DMS153 (cell line): ENCODE data around the gene DPY30.

Experiments used
- DNase-seq: peaks from one replicate; lab custom pipeline; 2025; lab: John Stamatoyannopoulos, UW

DPY30 gene

GRCh38 chr2:32009516-32010256 lies 29.9 kb downstream of the DPY30 start:
- no peak for DNase-seq

- no peak for DNase-seq
Observed at GRCh38 chr2:32008805-32009515, 30.6 kb downstream of the DPY30 start.

GRCh38 chr2:32007121-32007391 lies 32.5 kb downstream of the DPY30 start:
- DNase-seq = no peak

- DNase-seq = no peak
Observed at GRCh38 chr2:32005371-32005976, 34.1 kb downstream of the DPY30 start.

- no peak for DNase-seq
Observed at GRCh38 chr2:32003791-32004190, 35.8 kb downstream of the DPY30 start.

GRCh38 chr2:32002406-32002805 lies 37.2 kb downstream of the DPY30 start:
- DNase-seq = no peak

- DNase-seq = no peak
Observed at GRCh38 chr2:31999438-31999837, 40.2 kb downstream of the DPY30 start.

- DNase-seq = no peak
Observed at GRCh38 chr2:31998731-31999383, 40.7 kb downstream of the DPY30 start.

- DNase-seq = no peak
Observed at GRCh38 chr2:31997653-31998052, 42.0 kb downstream of the DPY30 start.

GRCh38 chr2:31996571-31997150 lies 42.9 kb downstream of the DPY30 start:
- no peak for DNase-seq

GRCh38 chr2:31992934-31993333 lies 46.7 kb downstream of the DPY30 start:
- no peak for DNase-seq

- DNase-seq = no peak
Observed at GRCh38 chr2:31992025-31992579, 47.5 kb downstream of the DPY30 start.

GRCh38 chr2:31989946-31990345 lies 49.7 kb downstream of the DPY30 start:
- DNase-seq = no peak

GRCh38 chr2:31987454-31988220 lies 52.0 kb downstream of the DPY30 start:
- DNase-seq = no peak

- DNase-seq = no peak
Observed at GRCh38 chr2:31986906-31987305, 52.7 kb downstream of the DPY30 start.

GRCh38 chr2:31983762-31984467 lies 55.7 kb downstream of the DPY30 start:
- no peak for DNase-seq

GRCh38 chr2:31980674-31981356 lies 58.8 kb downstream of the DPY30 start:
- DNase-seq = no peak

GRCh38 chr2:31979956-31980355 lies 59.6 kb downstream of the DPY30 start:
- no peak for DNase-seq

- no peak for DNase-seq
Observed at GRCh38 chr2:31979018-31979417, 60.6 kb downstream of the DPY30 start.

GRCh38 chr2:31978436-31978835 lies 61.2 kb downstream of the DPY30 start:
- no peak for DNase-seq
